Fibroblast of peridontal ligament (primary cell): ENCODE measurements around the gene DCDC2C.

Experiments used
- DNase-seq: peaks from one replicate; pipeline ENCODE4 v3.0.0-alpha.2; 2010; ENCODE audit errors: extremely low read depth

Gene DCDC2C

GRCh38 chr2:3709225-3709624 is 5.8 kb downstream of the DCDC2C start:
- DNase-seq: no peak

GRCh38 chr2:3712424-3712823 is 9.0 kb downstream of the DCDC2C start:
- DNase-seq: no peak

GRCh38 chr2:3712831-3713503 is 9.6 kb downstream of the DCDC2C start:
- DNase-seq: no peak

- DNase-seq: no peak
Measured at GRCh38 chr2:3718679-3719078, 15.3 kb downstream of the DCDC2C start.

GRCh38 chr2:3725002-3725401 is 21.6 kb downstream of the DCDC2C start:
- no peak for DNase-seq

- no peak for DNase-seq
Measured at GRCh38 chr2:3725458-3726250, 22.3 kb downstream of the DCDC2C start.

- no peak for DNase-seq
Measured at GRCh38 chr2:3726511-3726910, 23.1 kb downstream of the DCDC2C start.

GRCh38 chr2:3727397-3728045 is 24.1 kb downstream of the DCDC2C start:
- no peak for DNase-seq

GRCh38 chr2:3728104-3729054 is 25.0 kb downstream of the DCDC2C start:
- DNase-seq: peak; percentile 46

GRCh38 chr2:3729055-3729448 is 25.7 kb downstream of the DCDC2C start:
- DNase-seq: no peak

GRCh38 chr2:3729786-3730185 is 26.4 kb downstream of the DCDC2C start:
- DNase-seq: no peak

- no peak for DNase-seq
Measured at GRCh38 chr2:3730646-3731045, 27.3 kb downstream of the DCDC2C start.

GRCh38 chr2:3731829-3732228 is 28.5 kb downstream of the DCDC2C start:
- DNase-seq: no peak

- DNase-seq: no peak
Measured at GRCh38 chr2:3736112-3736511, 32.7 kb downstream of the DCDC2C start.

GRCh38 chr2:3737128-3737527 is 33.8 kb downstream of the DCDC2C start:
- no peak for DNase-seq

- DNase-seq: no peak
Measured at GRCh38 chr2:3738454-3738853, 35.1 kb downstream of the DCDC2C start.

- no peak for DNase-seq
Measured at GRCh38 chr2:3739313-3739712, 35.9 kb downstream of the DCDC2C start.

GRCh38 chr2:3741396-3741795 is 38.0 kb downstream of the DCDC2C start:
- no peak for DNase-seq

GRCh38 chr2:3741867-3742602 is 38.7 kb downstream of the DCDC2C start:
- no peak for DNase-seq

GRCh38 chr2:3742743-3743508 is 39.6 kb downstream of the DCDC2C start:
- DNase-seq: no peak
